HL-60 (cell line): Measurements from ENCODE around the gene TNNC1.

ENCODE experiments used
- DNase-seq, 2 experiments: peaks; one replicate each; pipeline ENCODE4 v3.0.0-alpha.2; 2010 to 2020; ENCODE audit warnings: low read depth in 1 of 2, low spot score in 1 of 2
- H3K27ac ChIP-seq: fragments of 250-450 bp; sonication (Bioruptor Pico); replicated peaks from 2 replicates; pipeline ENCODE4 v1.5.1; 2020; ENCODE audit warnings: mild to moderate bottlenecking, moderate library complexity
- H3K27me3 ChIP-seq: fragments of 250-450 bp; sonication (Bioruptor Pico); 2 replicates; pipeline ENCODE4 v1.5.1; 2021; ENCODE audit warnings: mild to moderate bottlenecking, moderate library complexity; ENCODE audit not compliant: insufficient read depth, poor library complexity, severe bottlenecking
- H3K4me3 ChIP-seq: replicated peaks from 2 replicates; pipeline ENCODE4 v1.5.1; 2011; ENCODE audit warnings: mild to moderate bottlenecking, control low read depth, low read length; ENCODE audit not compliant: insufficient read depth
- GABPA ChIP-seq: IDR thresholded peaks from 2 replicates; pipeline ENCODE4 v1.6.1; 2012; ENCODE audit warnings: low read depth
- POLR2AphosphoS5 ChIP-seq: IDR thresholded peaks from 2 replicates; pipeline ENCODE4 v1.6.1; 2012; ENCODE audit warnings: low read depth
- SPI1 ChIP-seq: IDR thresholded peaks from 2 replicates; pipeline ENCODE4 v1.6.1; 2012; ENCODE audit warnings: low read depth, mild to moderate bottlenecking, borderline replicate concordance
- TF ChIP-seq, protein P1 (sequence below): IDR thresholded peaks from 2 replicates; pipeline ENCODE4 v1.6.1; 2012; ENCODE audit warnings: low read depth; ENCODE audit not compliant: insufficient replicate concordance
- TF ChIP-seq, protein P2 (sequence below): IDR thresholded peaks from one replicate; pipeline ENCODE4 v1.5.1; 2011; ENCODE audit warnings: low read length, control low read depth, inconsistent platforms; ENCODE audit not compliant: insufficient read depth

TNNC1 gene

DNA sequence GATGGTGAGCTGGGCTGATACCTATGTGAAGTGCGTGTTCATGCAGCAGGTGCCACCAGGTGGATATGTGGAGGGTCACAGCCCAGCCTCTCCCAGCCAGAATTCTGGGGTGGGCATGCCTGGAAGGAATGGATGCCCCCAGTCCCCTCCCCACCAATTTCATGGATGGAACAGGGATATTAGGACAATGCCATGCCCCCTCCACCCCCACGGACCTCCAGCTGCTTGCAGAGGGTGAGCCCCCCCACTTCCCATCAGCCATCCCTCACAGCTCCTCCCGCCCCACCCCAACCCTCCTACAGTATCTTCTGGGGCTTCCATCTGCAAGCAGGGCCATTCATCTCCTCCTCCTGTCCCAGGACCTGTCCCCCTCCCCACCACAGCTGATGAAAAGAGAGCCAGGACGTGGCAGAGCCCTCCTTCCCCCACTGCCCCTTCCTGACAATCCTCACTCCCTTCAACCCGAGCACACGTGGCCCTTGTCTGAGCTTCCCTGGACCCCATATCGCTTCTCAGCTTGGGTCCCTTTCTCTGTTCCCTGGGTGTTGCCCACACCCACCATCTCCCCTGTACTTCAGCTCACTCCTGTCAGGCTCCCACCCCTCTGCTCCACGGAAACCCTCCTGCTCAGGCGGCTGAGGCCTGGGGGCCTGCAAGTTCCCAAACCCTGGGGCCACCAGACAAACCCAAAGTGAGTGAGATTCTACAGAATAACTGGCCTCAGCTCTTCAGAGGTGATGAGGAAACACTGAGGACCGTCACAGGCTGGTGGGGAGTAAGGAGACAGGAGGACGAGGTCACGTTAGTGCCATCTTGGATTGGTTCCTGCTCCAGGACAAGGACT is 6.1 kb downstream of the TNNC1 start:
- no peaks in the 10 kb centered on the region for H3K27me3 ChIP-seq
- DNase-seq: no peak

DNA sequence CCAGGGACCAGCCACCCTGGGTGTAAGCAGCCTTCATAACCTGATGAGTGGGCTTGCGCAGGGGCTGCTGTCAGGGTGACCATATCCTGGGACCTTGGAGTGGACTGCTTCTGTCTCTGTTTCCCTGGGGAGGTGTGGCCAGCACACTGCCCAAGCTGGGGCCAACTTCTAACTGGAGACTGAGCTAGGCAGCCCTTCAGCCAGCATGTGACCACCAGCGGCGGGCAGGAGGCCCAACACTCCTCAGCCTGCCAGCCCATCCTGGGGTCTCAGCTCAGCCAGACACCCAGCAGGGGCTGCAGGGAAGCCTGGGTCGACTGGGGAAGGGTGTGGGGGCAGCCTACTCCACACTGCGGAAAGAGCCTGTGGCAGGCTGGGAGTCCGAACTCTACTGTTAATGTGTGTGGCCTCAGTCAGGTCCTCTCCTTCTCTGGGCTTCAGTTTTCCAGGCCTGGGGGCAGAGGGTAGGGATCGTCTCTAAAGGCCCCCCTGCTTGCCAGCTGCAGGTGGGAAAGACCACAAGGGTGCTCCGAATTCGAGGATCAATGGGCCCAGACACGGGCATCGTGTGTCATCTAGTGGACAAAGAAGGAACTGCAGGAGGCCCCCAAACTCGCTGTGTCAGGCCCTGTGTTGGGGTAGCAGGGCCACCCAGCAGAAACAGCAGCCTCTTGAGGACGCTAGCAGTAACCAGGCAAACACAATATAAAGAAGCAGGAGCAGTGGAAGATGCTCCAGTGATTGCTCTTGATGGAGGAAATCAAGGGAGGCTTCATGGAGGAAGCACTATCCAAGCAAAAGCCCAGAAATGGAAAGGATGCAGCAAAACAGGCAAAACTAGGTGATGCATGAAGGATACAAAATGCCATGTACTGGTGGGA is 7.0 kb downstream of the TNNC1 start:
- Histone ChIP-seq H3K27ac (no peak overlapping the region), H3K4me3 (no peak overlapping the region), H3K27me3 (no peaks in the 10 kb centered on the region)
- TF ChIP-seq, protein P1, sequence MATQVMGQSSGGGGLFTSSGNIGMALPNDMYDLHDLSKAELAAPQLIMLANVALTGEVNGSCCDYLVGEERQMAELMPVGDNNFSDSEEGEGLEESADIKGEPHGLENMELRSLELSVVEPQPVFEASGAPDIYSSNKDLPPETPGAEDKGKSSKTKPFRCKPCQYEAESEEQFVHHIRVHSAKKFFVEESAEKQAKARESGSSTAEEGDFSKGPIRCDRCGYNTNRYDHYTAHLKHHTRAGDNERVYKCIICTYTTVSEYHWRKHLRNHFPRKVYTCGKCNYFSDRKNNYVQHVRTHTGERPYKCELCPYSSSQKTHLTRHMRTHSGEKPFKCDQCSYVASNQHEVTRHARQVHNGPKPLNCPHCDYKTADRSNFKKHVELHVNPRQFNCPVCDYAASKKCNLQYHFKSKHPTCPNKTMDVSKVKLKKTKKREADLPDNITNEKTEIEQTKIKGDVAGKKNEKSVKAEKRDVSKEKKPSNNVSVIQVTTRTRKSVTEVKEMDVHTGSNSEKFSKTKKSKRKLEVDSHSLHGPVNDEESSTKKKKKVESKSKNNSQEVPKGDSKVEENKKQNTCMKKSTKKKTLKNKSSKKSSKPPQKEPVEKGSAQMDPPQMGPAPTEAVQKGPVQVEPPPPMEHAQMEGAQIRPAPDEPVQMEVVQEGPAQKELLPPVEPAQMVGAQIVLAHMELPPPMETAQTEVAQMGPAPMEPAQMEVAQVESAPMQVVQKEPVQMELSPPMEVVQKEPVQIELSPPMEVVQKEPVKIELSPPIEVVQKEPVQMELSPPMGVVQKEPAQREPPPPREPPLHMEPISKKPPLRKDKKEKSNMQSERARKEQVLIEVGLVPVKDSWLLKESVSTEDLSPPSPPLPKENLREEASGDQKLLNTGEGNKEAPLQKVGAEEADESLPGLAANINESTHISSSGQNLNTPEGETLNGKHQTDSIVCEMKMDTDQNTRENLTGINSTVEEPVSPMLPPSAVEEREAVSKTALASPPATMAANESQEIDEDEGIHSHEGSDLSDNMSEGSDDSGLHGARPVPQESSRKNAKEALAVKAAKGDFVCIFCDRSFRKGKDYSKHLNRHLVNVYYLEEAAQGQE: no peak
- TF ChIP-seq GABPA: no peak
- TF ChIP-seq SPI1: no peak
- TF ChIP-seq POLR2AphosphoS5: no peak
- TF ChIP-seq, protein P2, sequence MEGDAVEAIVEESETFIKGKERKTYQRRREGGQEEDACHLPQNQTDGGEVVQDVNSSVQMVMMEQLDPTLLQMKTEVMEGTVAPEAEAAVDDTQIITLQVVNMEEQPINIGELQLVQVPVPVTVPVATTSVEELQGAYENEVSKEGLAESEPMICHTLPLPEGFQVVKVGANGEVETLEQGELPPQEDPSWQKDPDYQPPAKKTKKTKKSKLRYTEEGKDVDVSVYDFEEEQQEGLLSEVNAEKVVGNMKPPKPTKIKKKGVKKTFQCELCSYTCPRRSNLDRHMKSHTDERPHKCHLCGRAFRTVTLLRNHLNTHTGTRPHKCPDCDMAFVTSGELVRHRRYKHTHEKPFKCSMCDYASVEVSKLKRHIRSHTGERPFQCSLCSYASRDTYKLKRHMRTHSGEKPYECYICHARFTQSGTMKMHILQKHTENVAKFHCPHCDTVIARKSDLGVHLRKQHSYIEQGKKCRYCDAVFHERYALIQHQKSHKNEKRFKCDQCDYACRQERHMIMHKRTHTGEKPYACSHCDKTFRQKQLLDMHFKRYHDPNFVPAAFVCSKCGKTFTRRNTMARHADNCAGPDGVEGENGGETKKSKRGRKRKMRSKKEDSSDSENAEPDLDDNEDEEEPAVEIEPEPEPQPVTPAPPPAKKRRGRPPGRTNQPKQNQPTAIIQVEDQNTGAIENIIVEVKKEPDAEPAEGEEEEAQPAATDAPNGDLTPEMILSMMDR: peak; percentile 99
- DNase-seq: peak; percentile 55 to 71

More for the DNA sequence above, 6.1 kb downstream of the TNNC1 start:
- no peak for TF ChIP-seq POLR2AphosphoS5
- no peak for TF ChIP-seq SPI1
- TF ChIP-seq, protein P1: no peak
- no peak for TF ChIP-seq GABPA
- TF ChIP-seq, protein P2: no peak
- Histone ChIP-seq H3K4me3 (no peak overlapping the region), H3K27ac (no peak overlapping the region)

DNA sequence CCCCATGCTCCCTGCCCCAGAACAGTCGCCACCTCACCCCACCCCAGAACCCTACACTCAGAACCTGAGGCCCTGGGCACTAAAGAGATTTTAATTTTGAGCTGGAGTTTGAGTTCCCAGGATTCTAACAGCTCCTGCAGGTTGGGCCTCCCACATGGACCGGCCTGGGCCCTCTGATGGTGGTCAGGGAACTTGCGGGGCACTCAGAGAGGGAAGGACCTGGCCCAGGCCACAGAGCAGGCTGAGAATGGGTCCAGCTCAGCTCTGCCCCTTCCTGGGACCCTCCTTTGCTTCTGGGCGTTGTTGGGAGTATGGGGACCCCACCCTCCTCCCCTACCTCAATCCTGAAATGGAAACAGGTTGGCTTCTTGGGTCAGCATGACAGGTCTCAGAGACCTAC is 7.8 kb downstream of the TNNC1 start:
- TF ChIP-seq, protein P2: no peak
- TF ChIP-seq SPI1 (no peak), GABPA (no peak), POLR2AphosphoS5 (no peak)
- TF ChIP-seq, protein P1: no peak
- Histone ChIP-seq H3K4me3 (no peak overlapping the region), H3K27me3 (no peaks in the 10 kb centered on the region), H3K27ac (no peak overlapping the region)
- no peak for DNase-seq
